ENCODE measurements around the gene NTRK1.

The NTRK1 gene

GRCh38 chr1:156895455-156895812 is 34.8 kb downstream of the NTRK1 start:
- no peak overlapping the region for H3K4me3 ChIP-seq (ENCODE audit: low read depth, low read length)
- DNase-seq (ENCODE audit: low read depth), result no peak

GRCh38 chr1:156895927-156896326 is 35.3 kb downstream of the NTRK1 start:
- TF ChIP-seq CTCF (IDR thresholded peaks at IDR 0.05; ENCODE audit: control insufficient read depth, extremely low read depth, insufficient read depth), result no peak
- no peak for DNase-seq (ENCODE audit: low read depth)
- no peak overlapping the region for H3K4me3 ChIP-seq (ENCODE audit: low read depth, low read length)

More at GRCh38 chr1:156895455-156895812, 34.8 kb downstream of the NTRK1 start:
- TF ChIP-seq CTCF (IDR thresholded peaks at IDR 0.05; ENCODE audit: control insufficient read depth, extremely low read depth, insufficient read depth), result no peak

GRCh38 chr1:156896490-156897033 is 35.9 kb downstream of the NTRK1 start:
- DNase-seq (ENCODE audit: low read depth), result no peak
- no peak overlapping the region for H3K4me3 ChIP-seq (ENCODE audit: low read depth, low read length)
- no peak for TF ChIP-seq CTCF (IDR thresholded peaks at IDR 0.05; ENCODE audit: control insufficient read depth, extremely low read depth, insufficient read depth)

- DNase-seq (ENCODE audit: low read depth), result no peak
- no peak overlapping the region for H3K4me3 ChIP-seq (ENCODE audit: low read depth, low read length)
- TF ChIP-seq CTCF (IDR thresholded peaks at IDR 0.05; ENCODE audit: control insufficient read depth, extremely low read depth, insufficient read depth), result no peak
These were observed 36.6 kb downstream of the NTRK1 start for GRCh38 chr1:156897078-156897825.

- no peak for DNase-seq (ENCODE audit: low read depth)
- TF ChIP-seq CTCF (IDR thresholded peaks at IDR 0.05; ENCODE audit: control insufficient read depth, extremely low read depth, insufficient read depth), result no peak
- no peak overlapping the region for H3K4me3 ChIP-seq (ENCODE audit: low read depth, low read length)
These were observed 37.5 kb downstream of the NTRK1 start for GRCh38 chr1:156898161-156898566.

- DNase-seq (ENCODE audit: low read depth), result no peak
- H3K4me3 ChIP-seq (ENCODE audit: low read depth, low read length), result no peak overlapping the region
- no peak for TF ChIP-seq CTCF (IDR thresholded peaks at IDR 0.05; ENCODE audit: control insufficient read depth, extremely low read depth, insufficient read depth)
These were observed 38.5 kb downstream of the NTRK1 start for GRCh38 chr1:156898971-156899664.
